COLO668 (cell line): ENCODE data around the gene PTPRZ1.

Source experiments
- DNase-seq: peaks from one replicate; lab custom pipeline; 2025; ENCODE audit not compliant: unreplicated experiment; lab: John Stamatoyannopoulos, UW

The PTPRZ1 gene

GRCh38 chr7:121872831-121873288 lies at the start of gene PTPRZ1:
TSS of gene PTPRZ1 (plus strand) at chr7:121873161. CDS start at chr7:121873500, 339 bp downstream.
- DNase-seq = peak; percentile 80

- no peak for DNase-seq
These were observed 48.7 kb upstream of the PTPRZ1 start for GRCh38 chr7:121824276-121824675.

GRCh38 chr7:121831351-121831750 lies 41.6 kb upstream of the PTPRZ1 start:
- no peak for DNase-seq

GRCh38 chr7:121831801-121832200 lies 41.2 kb upstream of the PTPRZ1 start:
- no peak for DNase-seq

GRCh38 chr7:121832347-121832746 lies 40.6 kb upstream of the PTPRZ1 start:
- DNase-seq = no peak

- no peak for DNase-seq
These were observed 39.0 kb upstream of the PTPRZ1 start for GRCh38 chr7:121833991-121834390.

- DNase-seq = no peak
These were observed 35.5 kb upstream of the PTPRZ1 start for GRCh38 chr7:121837462-121837861.

GRCh38 chr7:121847041-121847440 lies 25.9 kb upstream of the PTPRZ1 start:
- DNase-seq = no peak

GRCh38 chr7:121853307-121853706 lies 19.7 kb upstream of the PTPRZ1 start:
- DNase-seq = no peak

GRCh38 chr7:121860953-121861352 lies 12.0 kb upstream of the PTPRZ1 start:
- no peak for DNase-seq

GRCh38 chr7:121862591-121862990 lies 10.4 kb upstream of the PTPRZ1 start:
- no peak for DNase-seq

GRCh38 chr7:121871188-121871587 lies 1.8 kb upstream of the PTPRZ1 start:
- DNase-seq = no peak

GRCh38 chr7:121873289-121874194 lies 581 bp downstream of the PTPRZ1 start:
- peak; percentile 44 for DNase-seq

- DNase-seq = no peak
These were observed 1.3 kb downstream of the PTPRZ1 start for GRCh38 chr7:121874298-121874697.

GRCh38 chr7:121875203-121875602 lies 2.2 kb downstream of the PTPRZ1 start:
- DNase-seq = no peak

GRCh38 chr7:121876656-121877500 lies 3.9 kb downstream of the PTPRZ1 start:
- no peak for DNase-seq

- no peak for DNase-seq
These were observed 6.0 kb downstream of the PTPRZ1 start for GRCh38 chr7:121878918-121879464.

GRCh38 chr7:121879544-121879943 lies 6.6 kb downstream of the PTPRZ1 start:
- DNase-seq = no peak

- DNase-seq = no peak
These were observed 9.8 kb downstream of the PTPRZ1 start for GRCh38 chr7:121882731-121883130.

- no peak for DNase-seq
These were observed 12.4 kb downstream of the PTPRZ1 start for GRCh38 chr7:121885166-121885920.

- no peak for DNase-seq
These were observed 14.7 kb downstream of the PTPRZ1 start for GRCh38 chr7:121887634-121888033.
